ENCODE results near the gene THUMPD3.
A peak's percentile ranks its signal among the peaks of the same experiment; 100 is the strongest.

GRCh38 chr3:9362731-9363530 is at the start of gene THUMPD3:
- TF ChIP-seq POLR2A (IDR thresholded peaks at IDR 0.05; ENCODE audit: low read depth, low read length) (peak; percentile 91), MXI1 (IDR thresholded peaks at IDR 0.05; ENCODE audit: borderline replicate concordance, low read depth, low read length) (peak; percentile 54; the same call in 1 of the 2 replicates), CTCF (conservative IDR thresholded peaks at IDR 0.05; ENCODE audit: low read depth, low read length) (no peak), MAFK (IDR thresholded peaks at IDR 0.05; ENCODE audit: low read depth, low read length) (peak; percentile 80), RCOR1 (IDR thresholded peaks at IDR 0.05; ENCODE audit: insufficient replicate concordance, low read length) (no peak), MAZ (IDR thresholded peaks at IDR 0.05; ENCODE audit: borderline replicate concordance, low read depth, low read length) (peak; percentile 97), RFX5 (IDR thresholded peaks at IDR 0.05; ENCODE audit: low read depth, low read length) (no peak), FOS (IDR thresholded peaks at IDR 0.05; ENCODE audit: low read depth, low read length) (no peak), SMC3 (IDR thresholded peaks at IDR 0.05; ENCODE audit: low read depth, low read length) (no peak), USF2 (IDR thresholded peaks at IDR 0.05; ENCODE audit: low read depth, low read length) (peak; percentile 59), CEBPB (IDR thresholded peaks at IDR 0.05; ENCODE audit: low read depth, low read length) (no peak), ELK1 (IDR thresholded peaks at IDR 0.05; ENCODE audit: borderline replicate concordance, low read depth, low read length) (no peak; the same call in 1 of the 2 replicates)

Data from IMR-90 (cell line).